Stimulated activated CD4-positive, alpha-beta T cell treated with anti-CD3 and anti-CD28 coated beads, Interleukin-4, amount 100 ng/mL, for 1 hour (primary cell): ENCODE results near the gene PLK4.
"Not testable (repeated sequence)": the region's sequence is repeated elsewhere in the genome, so short reads cannot be mapped to it uniquely, and the experiment has no call there.

Experiments
- DNase-seq: peaks from one replicate; pipeline ENCODE4 v3.0.0-alpha.2; 2020

PLK4 gene

GRCh38 chr4:127880763-127881562 is at the start of gene PLK4:
Gene PLK4 (plus strand): TSS chr4:127880893. CDS start chr4:127881135, 242 bp downstream.
- DNase-seq, result peak; percentile 93

GRCh38 chr4:127832585-127832984 is 48.1 kb upstream of the PLK4 start:
- DNase-seq, result no peak

- no peak for DNase-seq
These were observed 36.7 kb upstream of the PLK4 start for GRCh38 chr4:127843704-127844600.

- DNase-seq, result no peak
These were observed 36.0 kb upstream of the PLK4 start for GRCh38 chr4:127844601-127845116.

GRCh38 chr4:127846061-127846460 is 34.6 kb upstream of the PLK4 start:
- DNase-seq, result no peak

- no peak for DNase-seq
These were observed 33.9 kb upstream of the PLK4 start for GRCh38 chr4:127846765-127847164.

- DNase-seq, result no peak
These were observed 31.0 kb upstream of the PLK4 start for GRCh38 chr4:127849505-127850234.

- DNase-seq, result no peak
These were observed 28.0 kb upstream of the PLK4 start for GRCh38 chr4:127852661-127853060.

- no peak for DNase-seq
These were observed 24.4 kb upstream of the PLK4 start for GRCh38 chr4:127856196-127856812.

- no peak for DNase-seq
These were observed 23.8 kb upstream of the PLK4 start for GRCh38 chr4:127856813-127857447.

- no peak for DNase-seq
These were observed 23.1 kb upstream of the PLK4 start for GRCh38 chr4:127857641-127858040.

- DNase-seq, result no peak
These were observed 12.5 kb upstream of the PLK4 start for GRCh38 chr4:127868196-127868595.

- no peak for DNase-seq
These were observed 10.4 kb upstream of the PLK4 start for GRCh38 chr4:127870281-127870680.

GRCh38 chr4:127870688-127871087 is 10.0 kb upstream of the PLK4 start:
- DNase-seq, result no peak

GRCh38 chr4:127875791-127876190 is 4.9 kb upstream of the PLK4 start:
- no peak for DNase-seq

GRCh38 chr4:127881563-127881864 is 821 bp downstream of the PLK4 start:
- DNase-seq, result no peak

GRCh38 chr4:127888559-127888958 is 7.9 kb downstream of the PLK4 start:
- no peak for DNase-seq

GRCh38 chr4:127889903-127890302 is 9.2 kb downstream of the PLK4 start:
- DNase-seq, result no peak

- no peak for DNase-seq
These were observed 15.4 kb downstream of the PLK4 start for GRCh38 chr4:127896069-127896468.

GRCh38 chr4:127896528-127896927 is 15.8 kb downstream of the PLK4 start:
- DNase-seq, result no peak

- DNase-seq, result not testable (repeated sequence)
These were observed 19.0 kb downstream of the PLK4 start for GRCh38 chr4:127899682-127900081.

- DNase-seq, result no peak
These were observed 24.3 kb downstream of the PLK4 start for GRCh38 chr4:127905029-127905428.
